A549 (cell line): ENCODE results near the gene ARHGAP4. TPM values are rescaled to one million over a fixed set of nuclear protein-coding genes. Genes with fewer than 3 reads are reported as not detected.
A peak's percentile ranks its signal among the peaks of the same experiment; 100 is the strongest.

Experiments
- ATAC-seq, 2 experiments: fragments of 200-7000 bp in 1 of 2; fragments of >200 bp in 1 of 2; cut with Nextera tagmentation in 1 of 2; cut with Tn5 transposase in 1 of 2; 3 replicates each; pipeline versions ENCODE4 v1.8.0 to v1.9.1; 2018 to 2020; ENCODE audit warnings: mild to moderate bottlenecking in 1 of 2, moderate library complexity in 1 of 2
- CTCF ChIA-PET: fragments of 300-600 bp; sonication (Branson Sonifier 250); formaldehyde crosslinking; extraction: SDS; loops from one replicate; lab custom pipeline; 2021; ENCODE audit warnings: antibody characterized with exemption, inconsistent platforms; lab: Yijun Ruan, JAX
- POLR2A ChIA-PET: fragments of 350-600 bp; formaldehyde crosslinking; extraction: SDS; loops from one replicate; lab custom pipeline; 2021; ENCODE audit warnings: antibody characterized with exemption, inconsistent platforms; lab: Yijun Ruan, JAX
- DNase-seq, 2 experiments: peaks; one replicate each; pipeline versions ENCODE4 v3.0.0 to v3.0.0-alpha.2; 2011 to 2016; ENCODE audit warnings: low read depth in 1 of 2, low spot score in 1 of 2
- FAIRE-seq: peaks from 2 replicates; lab custom pipeline; 2011; peaks lifted over from hg19 to GRCh38; lab: Jason Lieb, UNC
- H3K27ac ChIP-seq, 2 experiments: fragments of >200 bp; sonication (Bioruptor Twin); formaldehyde crosslinking; 3 replicates each; pipeline ENCODE4 v1.5.1; 2016 to 2017
- H3K4me1 ChIP-seq: fragments of >200 bp; sonication (Bioruptor Twin); formaldehyde crosslinking; 3 replicates; pipeline ENCODE4 v1.6.1; 2016
- H3K4me2 ChIP-seq: fragments of >200 bp; sonication (Bioruptor Twin); formaldehyde crosslinking; 3 replicates; pipeline ENCODE4 v1.6.1; 2016
- H3K4me3 ChIP-seq: fragments of >200 bp; sonication (Bioruptor Twin); formaldehyde crosslinking; 3 replicates; pipeline ENCODE4 v1.5.1; 2016
- H3K9me3 ChIP-seq: fragments of >200 bp; sonication (Bioruptor Twin); formaldehyde crosslinking; 3 replicates; pipeline ENCODE4 v1.6.1; 2016
- BCL3 ChIP-seq: fragments of >200 bp; sonication (Bioruptor Twin); formaldehyde crosslinking; IDR thresholded peaks from 3 replicates; pipeline ENCODE4 v1.6.1; 2016
- E2F6 ChIP-seq: IDR thresholded peaks from 2 replicates; pipeline ENCODE4 v1.6.1; 2012; ENCODE audit warnings: low read depth, borderline replicate concordance
- EHF ChIP-seq: fragments of 250-450 bp; sonication (Bioruptor Pico); IDR thresholded peaks from 2 replicates; pipeline ENCODE4 v1.5.0; 2020; ENCODE audit warnings: mild to moderate bottlenecking
- HDAC2 ChIP-seq: fragments of 200-600 bp; sonication (generic); IDR thresholded peaks from 2 replicates; pipeline ENCODE4 v1.6.1; 2016
- HMGXB4 ChIP-seq: fragments of 250-450 bp; sonication (Bioruptor Pico); IDR thresholded peaks from 2 replicates; pipeline ENCODE4 v1.5.0; 2021; ENCODE audit warnings: mild to moderate bottlenecking, moderate library complexity, borderline replicate concordance
- HOXA7 ChIP-seq: fragments of 250-450 bp; sonication (Bioruptor Pico); IDR thresholded peaks from 2 replicates; pipeline ENCODE4 v1.5.0; 2020; ENCODE audit warnings: mild to moderate bottlenecking, moderate library complexity
- HOXB13 ChIP-seq: fragments of 250-450 bp; sonication (Bioruptor Pico); IDR thresholded peaks from 2 replicates; pipeline ENCODE4 v1.5.0; 2020; ENCODE audit warnings: low read depth, mild to moderate bottlenecking, moderate library complexity
- JUNB ChIP-seq: fragments of >200 bp; sonication (Bioruptor Twin); formaldehyde crosslinking; IDR thresholded peaks from 2 replicates; pipeline ENCODE4 v1.6.1; 2016
- MAX ChIP-seq: IDR thresholded peaks from 2 replicates; pipeline ENCODE4 v1.6.1; 2012
- MAZ ChIP-seq: fragments of 150-350 bp; IDR thresholded peaks from 2 replicates; pipeline ENCODE4 v1.6.1; 2014; ENCODE audit warnings: antibody characterized with exemption, low read depth, low read length, borderline replicate concordance
- MYC ChIP-seq: IDR thresholded peaks from 2 replicates; pipeline ENCODE4 v1.6.1; 2012; ENCODE audit warnings: mild to moderate bottlenecking, inconsistent platforms, low read length, improper control_type of control experiment, borderline replicate concordance
- NPAS2 ChIP-seq: fragments of 250-450 bp; sonication (Bioruptor Pico); IDR thresholded peaks from 2 replicates; pipeline ENCODE4 v1.8.0; 2022; ENCODE audit warnings: mild to moderate bottlenecking, moderate library complexity, borderline replicate concordance
- PBX3 ChIP-seq: IDR thresholded peaks from 2 replicates; pipeline ENCODE4 v1.6.1; 2012
- RAD21 ChIP-seq, 2 experiments: fragments of >200 bp in 1 of 2; sonication (Bioruptor Twin) in 1 of 2; formaldehyde crosslinking in 1 of 2; IDR thresholded peaks in 1 of 2; conservative IDR thresholded peaks in 1 of 2; 2 replicates in 1 of 2; 3 replicates in 1 of 2; pipeline ENCODE4 v1.6.1; 2012 to 2018; ENCODE audit warnings: inconsistent platforms in 1 of 2
- RARB ChIP-seq: fragments of 250-450 bp; sonication (Bioruptor Pico); IDR thresholded peaks from 2 replicates; pipeline ENCODE4 v1.8.0; 2021; ENCODE audit warnings: mild to moderate bottlenecking, moderate library complexity
- RFX5 ChIP-seq: fragments of 450-650 bp; IDR thresholded peaks from 2 replicates; pipeline ENCODE4 v1.7.1; 2014; ENCODE audit warnings: antibody characterized with exemption, mild to moderate bottlenecking, moderate library complexity
- SMC3 ChIP-seq: fragments of >200 bp; sonication (Bioruptor Twin); formaldehyde crosslinking; IDR thresholded peaks from 3 replicates; pipeline ENCODE4 v1.6.1; 2018; ENCODE audit warnings: inconsistent platforms
- USF2 ChIP-seq: fragments of 450-650 bp; IDR thresholded peaks from 2 replicates; pipeline ENCODE4 v1.6.1; 2014; ENCODE audit warnings: antibody characterized with exemption
- ZC3H11A ChIP-seq: fragments of 450-650 bp; IDR thresholded peaks from 2 replicates; pipeline ENCODE4 v1.6.1; 2014; ENCODE audit warnings: antibody characterized with exemption, mild to moderate bottlenecking
- ZFP36 ChIP-seq: fragments of 450-650 bp; IDR thresholded peaks from 2 replicates; pipeline ENCODE4 v1.6.1; 2014; ENCODE audit warnings: borderline replicate concordance; ENCODE audit not compliant: partially characterized antibody
- ZNF302 ChIP-seq: fragments of 250-450 bp; sonication (Bioruptor Pico); IDR thresholded peaks from 2 replicates; pipeline ENCODE4 v1.9.0; 2021; ENCODE audit warnings: inconsistent platforms, mild to moderate bottlenecking, moderate library complexity
- ZSCAN20 ChIP-seq: fragments of 250-450 bp; sonication (Bioruptor Pico); IDR thresholded peaks from 2 replicates; pipeline ENCODE4 v1.8.0; 2022; ENCODE audit warnings: mild to moderate bottlenecking, moderate library complexity
- WGBS: methylation state at CpG from one replicate; pipeline ENCODE4 v1.1.6; 2017; ENCODE audit errors: missing lambda C conversion rate; 5-methylcytosine and 5-hydroxymethylcytosine counted together
- polyA plus RNA-seq, 4 experiments: library from polyadenylated mRNA; depleted of rRNA in 3 of 4; stranded (reverse); fragments of >200 nt; fragmentation: RNase III in 1 of 4; extraction: RNeasy Plus Mini Kit Qiagen cat#74134 plus additional on column Dnase treatment in 1 of 4; gene quantifications; 2 replicates in 3 of 4; 3 replicates in 1 of 4; pipeline ENCODE4 v1.2.3, GENCODE V29; 2011 to 2017
- TF ChIP-seq, protein P1 (sequence below): fragments of 200-600 bp; sonication (generic); IDR thresholded peaks from 2 replicates; pipeline ENCODE4 v1.6.1; 2016; ENCODE audit warnings: antibody characterized with exemption, mild to moderate bottlenecking, moderate library complexity

The ARHGAP4 gene
- polyA plus RNA-seq, 2 of the 4 experiments (the other 2 are of a cell fraction), result 0.78 to 0.98 TPM

GRCh38 chrX:153929576-153929975 is 3.5 kb upstream of the ARHGAP4 start (continued):
- no peak for TF ChIP-seq PBX3
- no peak for TF ChIP-seq NPAS2
- no peak for TF ChIP-seq HOXB13
- no peak for TF ChIP-seq HOXA7 (CRISPR knock-in tag)

- 51% methylated on average over 9 of the region's 9 CpGs for WGBS
- Histone ChIP-seq H3K4me2 (peak overlapping the region; percentile 70), H3K27ac (peak overlapping the region; percentile 65 to 84), H3K9me3 (no peaks in the 10 kb centered on the region), H3K4me1 (peaks cover 23% of the 10 kb centered on the region), H3K4me3 (peak overlapping the region; percentile 35)
- CTCF ChIA-PET, result interaction anchor here (1.0 to 25.1 kb wide), 7 partner anchors 8 to 987 kb away, joined by 3 to 363 read pairs (median 5); partner anchors contain the start of genes PLXNB3 and RENBP
- FAIRE-seq (no peak), ATAC-seq (no peak), DNase-seq (no peak)
- POLR2A ChIA-PET, result interaction anchor here (0.5 to 1.6 kb wide), 13 partner anchors 8 to 987 kb away, joined by 3 to 12 read pairs (median 4); partner anchors contain the start of genes HCFC1, IDH3G and SSR4
- TF ChIP-seq, protein P1, sequence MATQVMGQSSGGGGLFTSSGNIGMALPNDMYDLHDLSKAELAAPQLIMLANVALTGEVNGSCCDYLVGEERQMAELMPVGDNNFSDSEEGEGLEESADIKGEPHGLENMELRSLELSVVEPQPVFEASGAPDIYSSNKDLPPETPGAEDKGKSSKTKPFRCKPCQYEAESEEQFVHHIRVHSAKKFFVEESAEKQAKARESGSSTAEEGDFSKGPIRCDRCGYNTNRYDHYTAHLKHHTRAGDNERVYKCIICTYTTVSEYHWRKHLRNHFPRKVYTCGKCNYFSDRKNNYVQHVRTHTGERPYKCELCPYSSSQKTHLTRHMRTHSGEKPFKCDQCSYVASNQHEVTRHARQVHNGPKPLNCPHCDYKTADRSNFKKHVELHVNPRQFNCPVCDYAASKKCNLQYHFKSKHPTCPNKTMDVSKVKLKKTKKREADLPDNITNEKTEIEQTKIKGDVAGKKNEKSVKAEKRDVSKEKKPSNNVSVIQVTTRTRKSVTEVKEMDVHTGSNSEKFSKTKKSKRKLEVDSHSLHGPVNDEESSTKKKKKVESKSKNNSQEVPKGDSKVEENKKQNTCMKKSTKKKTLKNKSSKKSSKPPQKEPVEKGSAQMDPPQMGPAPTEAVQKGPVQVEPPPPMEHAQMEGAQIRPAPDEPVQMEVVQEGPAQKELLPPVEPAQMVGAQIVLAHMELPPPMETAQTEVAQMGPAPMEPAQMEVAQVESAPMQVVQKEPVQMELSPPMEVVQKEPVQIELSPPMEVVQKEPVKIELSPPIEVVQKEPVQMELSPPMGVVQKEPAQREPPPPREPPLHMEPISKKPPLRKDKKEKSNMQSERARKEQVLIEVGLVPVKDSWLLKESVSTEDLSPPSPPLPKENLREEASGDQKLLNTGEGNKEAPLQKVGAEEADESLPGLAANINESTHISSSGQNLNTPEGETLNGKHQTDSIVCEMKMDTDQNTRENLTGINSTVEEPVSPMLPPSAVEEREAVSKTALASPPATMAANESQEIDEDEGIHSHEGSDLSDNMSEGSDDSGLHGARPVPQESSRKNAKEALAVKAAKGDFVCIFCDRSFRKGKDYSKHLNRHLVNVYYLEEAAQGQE, result no peak
- no peak for TF ChIP-seq MYC
- TF ChIP-seq ZFP36, result no peak
- TF ChIP-seq ZNF302 (CRISPR knock-in tag), result no peak
- TF ChIP-seq RAD21 (conservative IDR thresholded peaks at IDR 0.05 in 1 of 2, IDR thresholded peaks at IDR 0.05 in 1 of 2), result no peak
- TF ChIP-seq RARB (CRISPR knock-in tag), result no peak
- TF ChIP-seq HOXA7 (CRISPR knock-in tag), result no peak
Observed at GRCh38 chrX:153928846-153929245, 2.8 kb upstream of the ARHGAP4 start.

DNA sequence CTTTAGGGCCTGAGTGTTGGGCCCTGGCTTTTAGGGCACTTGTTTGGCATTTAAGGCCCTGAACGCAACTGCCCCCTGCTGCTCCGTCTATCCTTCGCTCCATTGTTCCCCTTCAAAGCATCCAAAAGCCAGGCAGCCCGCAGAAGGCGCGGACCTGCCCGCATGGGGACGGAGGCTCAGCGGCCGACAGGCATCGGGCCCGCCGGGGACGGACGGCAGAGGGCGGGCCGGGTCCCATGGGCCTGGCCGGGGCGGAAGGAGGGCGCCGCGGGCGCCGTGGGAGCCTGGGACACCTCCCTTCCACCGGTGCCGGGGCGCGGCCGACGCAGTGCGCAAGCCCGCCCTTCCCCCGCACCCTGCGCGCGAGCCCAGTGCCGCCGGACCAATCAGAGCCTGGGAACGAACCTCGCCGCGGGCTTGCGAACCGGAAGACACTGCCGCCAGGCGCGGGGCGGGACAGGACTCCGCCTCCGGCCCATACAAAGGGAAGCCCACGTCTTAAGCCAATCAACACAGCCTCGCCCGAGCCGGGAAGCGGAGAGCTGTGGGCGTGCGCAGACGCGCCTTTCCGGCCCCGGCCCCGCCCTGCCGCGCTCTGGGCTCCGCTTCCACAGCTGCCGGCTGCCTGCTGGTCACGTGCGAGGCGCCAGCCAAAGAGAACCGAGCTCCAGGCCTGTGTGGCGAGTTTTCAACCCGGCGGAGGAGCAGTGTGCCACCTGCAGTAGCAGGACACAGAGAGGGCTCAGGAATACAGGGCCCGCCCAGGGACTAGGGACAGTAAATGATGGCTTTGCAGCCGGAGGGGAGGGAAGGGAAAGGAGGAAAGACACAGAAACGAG is 2.1 kb upstream of the ARHGAP4 start:
- ATAC-seq (peak; percentile 88 to 95), FAIRE-seq (peak; percentile 97), DNase-seq (peak; percentile 98 to 99)
- Histone ChIP-seq H3K4me1 (peaks cover 17% of the 10 kb centered on the region), H3K4me2 (peak overlapping the region; percentile 93), H3K9me3 (no peaks in the 10 kb centered on the region), H3K4me3 (peak overlapping the region; percentile 84), H3K27ac (peak overlapping the region; percentile 96 to 99)
- 3% methylated on average over 27 of the region's 76 CpGs for WGBS
- CTCF ChIA-PET, result interaction anchor here (0.9 to 25.1 kb wide), 7 partner anchors 12 to 987 kb away, joined by 3 to 363 read pairs (median 5); partner anchors contain the start of gene RENBP
- POLR2A ChIA-PET, result interaction anchor here (0.5 to 1.6 kb wide), 15 partner anchors 8 to 987 kb away, joined by 3 to 12 read pairs (median 4); partner anchors contain the start of genes HCFC1, IDH3G and SSR4
- TF ChIP-seq E2F6, result no peak
- TF ChIP-seq HOXB13, result no peak
- no peak for TF ChIP-seq MAZ
- no peak for TF ChIP-seq HMGXB4
- peak; percentile 93 for TF ChIP-seq USF2
- no peak for TF ChIP-seq ZC3H11A
- peak; percentile 62; the same call in 1 of the 2 replicates for TF ChIP-seq MAX
- TF ChIP-seq HDAC2, result no peak
- TF ChIP-seq EHF (CRISPR knock-in tag), result no peak
- no peak for TF ChIP-seq JUNB
- TF ChIP-seq RFX5, result no peak
- TF ChIP-seq RARB (CRISPR knock-in tag), result no peak
- no peak; the same call in 2 of the 3 replicates for TF ChIP-seq SMC3
- no peak for TF ChIP-seq ZSCAN20 (CRISPR knock-in tag)
- TF ChIP-seq BCL3, result peak; percentile 64; the same call in 2 of the 3 replicates
